HG03520 (cell line): ENCODE results near the gene ANGEL1.
A peak's percentile ranks its signal among the peaks of the same experiment; 100 is the strongest.

ENCODE experiments used
- ATAC-seq: cut with Tn5 transposase; IDR thresholded peaks from one replicate; pipeline ENCODE4 v1.9.1; 2021; ENCODE audit warnings: mild to moderate bottlenecking, moderate library complexity; ENCODE audit not compliant: unreplicated experiment

ANGEL1 gene

GRCh38 chr14:76820700-76821099, 8.0 kb upstream of the ANGEL1 start:
- ATAC-seq = no peak

DNA sequence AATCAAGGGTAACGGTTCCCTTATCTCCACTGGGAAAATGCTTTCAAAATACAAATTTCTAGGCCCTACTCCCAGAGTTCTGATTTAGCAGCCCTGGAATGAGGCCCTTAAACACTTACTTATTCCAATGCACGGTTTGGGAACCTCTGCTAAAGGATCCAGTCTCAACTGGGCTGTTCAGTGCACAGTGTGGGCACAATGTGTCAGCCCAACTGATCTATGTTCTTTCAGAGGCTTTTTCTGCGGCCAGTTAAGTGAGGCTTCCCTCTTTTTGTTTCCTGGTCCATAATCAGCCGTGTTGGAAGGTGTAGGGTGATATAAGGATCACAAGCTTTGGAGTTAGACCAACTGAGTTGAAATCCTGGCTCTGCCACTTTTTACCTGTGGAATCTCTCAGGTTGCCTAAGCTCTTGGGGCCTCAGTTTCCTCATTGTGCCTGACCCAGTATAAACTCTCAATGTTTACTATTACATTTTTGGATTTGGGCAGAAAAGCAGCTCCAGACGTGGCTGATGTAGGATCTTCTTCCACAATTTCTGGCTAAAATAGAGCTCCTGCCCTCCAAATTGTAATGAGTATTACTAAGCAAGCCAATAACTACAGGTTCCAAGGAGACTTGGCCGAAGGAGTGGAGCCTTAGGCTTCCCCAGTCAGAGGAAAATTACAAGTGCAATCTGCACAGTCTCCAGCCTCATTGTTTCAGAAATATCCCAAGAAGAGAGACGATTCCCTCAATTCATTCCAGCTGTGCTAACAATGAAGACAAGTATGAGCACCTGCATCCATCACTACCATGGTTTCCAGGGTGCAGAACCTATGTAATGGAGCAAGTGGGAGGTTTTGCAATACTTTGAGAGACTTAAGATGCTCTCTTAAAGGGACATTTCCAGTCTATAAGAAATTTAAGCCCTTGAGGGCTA, 2.3 kb upstream of the ANGEL1 start:
- ATAC-seq = no peak

- ATAC-seq = peak; percentile 17
Measured at GRCh38 chr14:76812093-76812421, 625 bp downstream of the ANGEL1 start.

DNA sequence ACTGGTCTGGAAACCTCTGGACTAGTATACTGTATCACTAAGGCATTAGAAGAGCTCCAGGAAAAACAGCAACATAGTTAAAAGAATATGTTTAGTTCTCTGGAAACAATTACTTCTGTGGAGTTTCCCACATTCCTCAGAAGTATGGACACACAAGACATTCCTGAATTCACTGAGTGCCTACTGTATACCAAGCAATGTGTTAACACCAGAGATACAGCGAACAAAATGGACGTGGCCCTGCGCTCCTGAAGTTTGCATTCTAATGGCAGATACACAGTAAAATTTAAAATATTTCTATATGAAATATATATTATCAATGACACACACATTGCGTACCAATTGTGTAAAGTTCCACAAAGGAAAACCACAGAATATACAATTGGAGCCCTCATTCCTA, 1.1 kb downstream of the ANGEL1 start:
- no peak for ATAC-seq

DNA sequence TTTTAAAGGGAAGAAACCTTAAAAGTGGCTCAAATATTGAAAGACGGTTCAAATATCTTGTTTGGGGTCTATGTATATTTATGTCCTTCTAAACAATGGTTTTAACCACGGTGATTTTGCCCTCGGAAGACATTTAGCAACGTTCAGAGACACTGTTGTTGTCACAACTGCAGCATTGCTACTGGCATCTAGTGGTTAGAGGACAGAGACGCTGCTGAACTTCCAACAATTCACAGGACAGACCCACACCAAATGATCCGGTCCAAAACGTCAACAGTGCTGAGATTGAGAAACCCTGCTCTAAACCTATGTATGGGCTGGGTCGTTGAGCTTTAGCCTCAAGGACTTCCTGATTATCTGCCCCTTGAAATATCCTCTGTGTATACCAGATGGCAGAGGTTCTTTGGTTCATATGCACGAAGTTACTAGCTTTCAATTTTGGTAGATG, 1.7 kb downstream of the ANGEL1 start:
- ATAC-seq = no peak

GRCh38 chr14:76810525-76810924, 2.2 kb downstream of the ANGEL1 start:
- ATAC-seq = no peak

GRCh38 chr14:76808990-76809389, 3.7 kb downstream of the ANGEL1 start:
- no peak for ATAC-seq

DNA sequence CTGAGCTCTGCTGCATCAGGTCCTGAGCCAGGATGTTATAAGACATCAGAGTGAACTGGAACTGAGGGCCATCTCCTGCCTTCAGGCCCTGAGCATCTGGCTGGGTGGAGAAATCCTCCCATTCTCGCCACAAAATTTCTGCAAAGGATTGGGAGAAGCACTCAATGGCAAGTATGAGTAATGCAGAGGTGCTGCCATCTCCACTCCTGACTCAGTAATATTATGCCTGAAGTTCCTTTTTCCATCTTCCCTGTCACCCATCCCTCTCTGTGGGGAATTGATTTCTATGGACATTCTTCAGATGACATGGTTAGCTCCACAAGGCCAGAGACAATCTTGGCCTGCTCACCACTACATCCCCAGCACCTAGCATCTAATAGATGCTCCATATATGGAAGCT, 4.7 kb downstream of the ANGEL1 start:
- ATAC-seq = no peak

- ATAC-seq = no peak
Measured at GRCh38 chr14:76806446-76806845, 6.2 kb downstream of the ANGEL1 start.

GRCh38 chr14:76793956-76794355, 18.7 kb downstream of the ANGEL1 start:
- no peak for ATAC-seq

- ATAC-seq = no peak
Measured at GRCh38 chr14:76793324-76793723, 19.4 kb downstream of the ANGEL1 start.

GRCh38 chr14:76792422-76792821, 20.3 kb downstream of the ANGEL1 start:
- no peak for ATAC-seq

GRCh38 chr14:76786601-76787000, 26.1 kb downstream of the ANGEL1 start:
- ATAC-seq = no peak

- ATAC-seq = peak; percentile 78
Measured at GRCh38 chr14:76784881-76785280, 27.8 kb downstream of the ANGEL1 start.

DNA sequence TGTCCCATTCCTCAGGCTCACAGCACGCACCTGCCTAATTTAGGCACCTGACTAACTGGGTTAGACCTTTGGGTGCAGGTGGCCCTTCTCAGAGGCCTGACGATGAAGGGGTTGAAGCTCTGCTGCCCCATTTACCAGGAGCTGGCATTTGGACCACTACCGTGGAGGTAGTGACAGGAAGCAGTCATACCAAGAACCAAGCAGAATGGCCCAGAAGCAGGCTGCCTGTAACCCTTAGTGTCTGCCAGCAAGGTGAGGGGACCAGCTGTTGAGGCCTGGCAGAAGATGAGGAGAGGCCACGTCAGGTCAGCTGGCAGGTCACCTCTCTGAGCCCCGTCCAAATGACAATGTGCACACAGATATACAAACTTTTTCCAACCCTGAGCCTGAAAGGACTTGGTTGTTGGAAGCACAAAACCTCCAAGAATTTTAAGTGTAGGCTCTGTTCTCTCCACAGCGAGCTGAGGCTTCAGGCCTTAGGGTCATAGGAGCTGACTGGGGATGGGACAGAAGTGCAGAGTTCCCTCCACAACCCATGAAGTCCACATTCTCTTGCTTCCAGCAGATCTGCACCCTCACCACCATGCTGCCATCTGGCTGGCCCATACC, 28.3 kb downstream of the ANGEL1 start:
- ATAC-seq = no peak

DNA sequence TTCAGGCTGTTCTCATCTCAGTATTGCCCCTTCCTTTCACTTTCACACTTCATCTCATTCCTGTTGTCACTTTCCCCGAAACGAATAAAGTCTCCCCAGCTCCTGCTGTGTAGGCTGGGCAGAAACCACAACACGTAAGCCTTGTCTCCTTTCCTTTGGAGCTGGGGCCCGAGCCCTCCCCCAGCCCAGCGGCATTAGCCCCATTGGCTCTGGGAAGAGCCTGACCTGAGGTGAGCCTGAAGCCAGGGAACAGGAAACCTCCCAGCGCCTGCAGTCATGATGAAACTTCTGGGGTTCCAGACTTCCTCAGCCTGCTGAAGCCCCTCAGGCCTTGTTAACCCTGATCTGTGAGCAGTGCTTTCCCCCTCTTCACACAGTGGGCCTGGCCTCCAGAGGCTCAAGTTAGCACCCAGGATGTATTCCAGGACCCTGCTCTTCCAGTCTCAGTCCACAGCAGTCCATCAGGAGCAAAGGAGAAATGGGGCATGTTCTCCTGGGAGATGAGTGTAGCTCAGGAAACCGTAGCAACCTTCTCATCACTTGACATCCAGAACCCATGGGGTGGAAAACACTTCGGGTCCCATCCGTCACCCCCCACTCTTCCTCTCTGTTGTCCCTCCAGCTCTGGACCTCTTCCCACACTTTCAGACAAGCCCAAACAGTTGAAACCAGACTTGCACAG, 29.7 kb downstream of the ANGEL1 start:
- ATAC-seq = no peak

DNA sequence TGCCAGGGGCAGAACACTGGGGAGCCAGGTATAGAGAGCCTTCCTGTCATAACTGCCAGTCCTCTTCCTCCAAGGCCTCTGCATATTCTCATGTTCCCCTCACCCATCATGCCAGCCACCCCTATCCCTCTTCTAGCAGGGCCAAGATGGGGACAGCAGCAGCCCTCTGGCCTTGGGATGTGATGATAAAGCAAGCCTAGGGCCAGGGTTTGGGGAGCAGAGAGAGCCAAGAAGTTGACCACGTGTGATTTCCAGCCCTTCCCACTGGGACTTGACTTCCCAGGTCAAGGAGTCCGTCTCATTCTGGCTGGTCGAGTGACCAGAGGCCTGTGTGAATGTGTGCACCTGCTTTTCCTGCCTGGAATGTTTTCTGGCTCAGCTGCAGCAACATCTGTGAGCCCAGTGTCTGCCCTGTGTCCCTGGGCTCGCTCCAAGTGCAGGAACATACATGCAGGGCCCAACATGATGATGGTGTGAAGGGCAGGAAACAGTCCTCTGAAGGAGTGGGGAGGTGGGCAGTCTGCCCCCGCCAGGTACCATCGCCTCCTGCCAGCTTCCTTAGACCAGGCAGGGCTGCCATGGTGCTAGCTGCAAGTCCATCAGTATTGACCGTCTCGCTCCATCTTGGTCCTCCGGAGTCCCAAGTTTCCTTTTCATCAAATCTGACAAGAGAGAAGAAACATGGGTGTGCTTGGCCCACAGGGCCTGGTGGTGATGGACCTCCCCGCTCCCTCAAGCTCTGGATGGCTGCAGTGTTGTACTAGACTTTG, 30.4 kb downstream of the ANGEL1 start:
- ATAC-seq = no peak

- no peak for ATAC-seq
Measured at GRCh38 chr14:76781648-76782051, 31.0 kb downstream of the ANGEL1 start.

- ATAC-seq = no peak
Measured at GRCh38 chr14:76780875-76781647, 31.6 kb downstream of the ANGEL1 start.

GRCh38 chr14:76780360-76780759, 32.3 kb downstream of the ANGEL1 start:
- ATAC-seq = no peak

DNA sequence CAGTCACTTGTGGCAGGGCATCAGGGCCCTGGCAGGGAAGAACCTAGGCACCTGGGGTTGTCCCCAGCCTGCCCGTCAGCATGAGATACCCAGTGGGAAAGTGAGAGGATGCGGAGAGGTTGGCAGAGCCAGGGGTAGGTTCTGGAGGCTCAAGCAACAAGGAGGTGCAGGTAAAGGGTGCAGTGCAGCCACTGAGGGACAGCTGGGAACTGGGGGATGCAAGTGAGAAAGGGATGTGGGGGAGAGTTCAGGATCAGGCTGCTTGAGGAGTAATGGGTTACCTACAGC, 32.7 kb downstream of the ANGEL1 start:
- no peak for ATAC-seq
